Astrocyte of the hippocampus (primary cell): ENCODE measurements around the gene KIAA1755.
A peak's percentile ranks its signal among the peaks of the same experiment; 100 is the strongest.

ENCODE experiments used
- DNase-seq: peaks from one replicate; pipeline ENCODE4 v3.0.0; 2011; ENCODE audit warnings: low read depth, low spot score

KIAA1755 gene

DNA sequence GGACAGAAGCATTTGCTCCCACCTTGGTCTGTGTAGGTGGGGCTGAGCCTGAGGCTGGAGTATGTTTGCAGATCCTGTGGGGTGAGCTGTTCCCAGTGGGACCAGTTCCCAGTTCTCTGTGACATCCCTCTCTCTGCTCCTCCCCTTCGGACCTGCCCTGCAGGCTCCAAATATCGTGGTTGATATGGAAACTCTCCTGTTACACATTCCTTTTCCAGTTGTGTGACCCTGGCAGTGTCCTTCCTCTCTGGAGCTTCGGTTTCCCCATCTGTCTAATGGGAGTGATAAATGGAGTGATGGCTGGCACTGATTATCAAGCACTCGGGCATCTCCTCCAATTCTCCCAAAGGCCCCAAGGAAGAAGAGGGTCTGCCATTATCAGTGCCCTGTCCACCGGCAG is 79.8 kb downstream of the KIAA1755 start:
- no peak for DNase-seq

DNA sequence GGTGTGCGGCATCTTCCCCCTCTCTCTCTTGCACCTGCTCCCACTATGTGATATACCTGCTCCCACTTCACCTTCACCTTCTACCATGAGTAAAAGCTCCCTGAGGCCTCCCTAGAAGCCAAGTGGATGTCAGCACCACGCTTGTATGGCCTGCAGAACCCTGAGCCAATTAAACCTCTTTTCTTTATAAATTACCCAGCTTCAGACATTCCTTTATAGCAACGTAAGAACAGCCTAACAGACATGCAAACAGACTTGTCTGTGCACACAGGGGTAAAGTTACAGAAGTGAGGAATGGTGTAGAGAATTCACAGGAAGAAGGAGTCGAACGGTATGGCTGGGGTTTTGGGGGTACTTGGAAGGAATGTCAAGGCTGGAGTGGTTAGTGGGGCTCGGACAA is 80.7 kb downstream of the KIAA1755 start:
- DNase-seq: no peak

DNA sequence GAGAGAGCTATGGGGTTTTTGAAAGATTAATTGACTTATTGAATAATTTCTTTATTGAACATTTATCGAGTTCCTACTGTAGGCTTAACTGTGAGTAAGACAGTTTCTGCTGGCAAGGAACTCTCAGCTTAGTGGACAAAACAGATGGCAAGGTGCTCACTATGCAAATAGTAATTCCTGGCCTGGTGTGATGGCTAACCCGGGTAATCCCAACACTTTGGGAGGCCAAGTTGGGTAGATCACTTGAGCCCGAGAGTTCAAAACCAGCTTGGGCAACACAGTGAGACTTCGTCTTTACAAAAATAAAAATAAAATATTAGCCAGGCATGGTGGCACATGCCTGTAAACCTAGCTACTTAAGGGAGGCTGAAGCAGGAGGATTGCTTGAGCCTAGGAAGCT is 82.0 kb downstream of the KIAA1755 start:
- no peak for DNase-seq

DNA sequence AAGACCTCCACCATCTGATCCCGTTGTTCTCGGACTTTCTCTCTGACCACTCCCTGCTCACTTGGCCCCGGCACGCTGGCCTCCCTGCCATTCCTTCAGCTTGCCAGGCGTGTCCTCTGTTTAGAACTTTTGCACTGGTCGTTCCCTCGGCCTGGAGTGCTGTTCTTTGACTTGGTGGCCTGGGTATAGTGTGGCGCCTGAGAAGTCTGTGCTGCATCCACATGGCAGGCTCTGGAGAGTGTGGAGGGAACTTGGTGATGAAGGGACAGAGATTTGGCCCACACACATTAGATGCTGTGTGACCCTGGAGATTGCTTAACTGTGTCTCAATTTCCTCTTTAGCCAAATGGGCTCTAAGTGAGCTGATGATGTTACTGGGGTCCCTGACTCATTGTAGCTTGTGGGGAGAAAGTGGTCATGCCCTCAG is 82.5 kb downstream of the KIAA1755 start:
- DNase-seq: no peak

- no peak for DNase-seq
Measured at GRCh38 chr20:38177201-38177600, 83.3 kb downstream of the KIAA1755 start.

DNA sequence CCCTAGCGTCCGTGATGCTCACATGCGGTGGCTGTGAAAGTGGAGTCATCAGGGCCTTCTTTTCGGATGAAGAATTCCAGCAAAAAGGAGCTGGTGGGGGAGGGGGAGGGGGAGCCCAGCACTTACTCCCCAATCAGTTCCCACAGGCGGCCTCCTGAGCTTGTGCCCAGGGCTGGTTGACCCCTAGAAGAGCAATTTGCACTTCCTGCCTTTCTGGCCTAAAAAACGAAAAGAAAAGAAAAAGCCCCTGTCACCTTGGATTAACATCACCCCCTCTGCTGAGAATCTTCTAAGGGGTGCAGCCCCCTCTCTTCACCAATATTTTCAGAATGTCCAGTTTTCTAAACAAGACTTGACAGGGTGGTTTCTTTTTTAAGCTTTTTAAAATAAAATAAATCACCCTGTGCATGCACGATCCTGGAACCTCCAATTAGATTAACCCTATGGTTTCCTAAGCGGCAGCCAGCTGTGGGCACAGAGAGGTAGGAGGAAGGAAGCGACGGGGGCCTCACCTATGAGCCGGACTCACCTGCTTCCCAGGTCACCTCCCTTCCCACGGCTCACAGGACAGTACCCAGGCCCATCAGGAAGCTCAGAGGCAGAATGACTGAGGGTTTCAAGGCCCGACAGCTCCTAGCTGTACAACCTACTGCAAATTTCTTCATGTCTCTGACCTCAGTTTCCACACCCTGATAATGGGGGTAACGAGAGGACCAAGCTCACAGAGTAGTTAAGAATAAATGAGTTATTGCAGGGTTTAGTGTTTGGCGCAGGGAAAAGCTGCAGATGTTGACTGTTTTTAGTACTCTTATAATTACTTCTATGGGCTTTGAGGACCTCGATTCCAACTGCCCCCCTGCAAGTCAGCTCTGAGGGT is 85.0 kb downstream of the KIAA1755 start:
- no peak for DNase-seq

GRCh38 chr20:38173237-38174156 is 87.0 kb downstream of the KIAA1755 start:
- DNase-seq: peak; percentile 92

DNA sequence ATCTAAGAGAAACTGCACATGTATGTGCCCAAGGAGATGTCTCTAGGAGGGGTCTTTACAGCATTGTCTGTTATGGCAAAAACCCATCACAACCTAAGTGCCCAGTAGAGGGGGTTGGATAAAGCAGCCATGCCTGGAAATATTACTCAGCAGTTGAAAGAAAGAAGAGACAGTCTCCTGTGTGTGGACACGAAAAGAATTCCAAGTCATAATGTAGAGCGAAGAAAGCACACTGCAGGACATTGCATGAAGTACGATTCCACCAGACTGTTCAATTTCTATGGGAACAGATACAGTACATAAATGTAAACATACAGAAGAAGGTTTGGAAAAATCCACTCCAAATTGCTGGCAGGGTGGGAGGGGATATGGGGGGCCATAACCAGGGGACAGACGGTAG is 88.1 kb downstream of the KIAA1755 start:
- DNase-seq: peak; percentile 55

GRCh38 chr20:38171675-38172043 is 88.9 kb downstream of the KIAA1755 start:
- DNase-seq: no peak

GRCh38 chr20:38170826-38171674 is 89.5 kb downstream of the KIAA1755 start:
- DNase-seq: no peak

DNA sequence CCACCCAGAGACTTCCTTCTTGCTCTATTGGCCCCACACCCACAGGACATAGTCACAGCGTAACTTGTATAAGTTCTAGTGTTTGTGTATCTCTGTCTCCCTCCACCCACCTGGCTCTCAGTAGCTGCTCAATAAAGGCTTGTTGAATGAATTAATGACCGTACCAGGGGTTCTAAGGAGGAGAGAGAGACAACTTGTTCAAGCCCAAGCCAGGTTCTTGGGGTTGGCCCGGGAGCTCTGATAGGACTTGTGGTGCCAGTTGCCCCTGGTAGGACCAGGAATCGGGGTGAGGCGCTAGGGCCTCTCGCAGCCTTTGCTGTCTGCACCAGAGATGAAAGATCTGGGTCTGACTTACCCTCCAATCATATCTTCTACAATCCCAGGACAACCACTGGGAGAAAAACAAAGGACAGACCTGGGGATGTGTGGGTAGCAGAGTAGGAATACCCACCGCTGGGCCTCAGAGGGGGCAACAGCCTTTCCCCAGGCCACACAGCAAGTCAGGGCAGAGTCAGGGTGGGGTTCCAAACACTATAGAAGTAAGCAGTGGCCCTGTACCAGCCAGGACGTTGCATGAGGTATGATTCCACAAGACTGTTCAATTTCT is 90.2 kb downstream of the KIAA1755 start:
- DNase-seq: no peak

DNA sequence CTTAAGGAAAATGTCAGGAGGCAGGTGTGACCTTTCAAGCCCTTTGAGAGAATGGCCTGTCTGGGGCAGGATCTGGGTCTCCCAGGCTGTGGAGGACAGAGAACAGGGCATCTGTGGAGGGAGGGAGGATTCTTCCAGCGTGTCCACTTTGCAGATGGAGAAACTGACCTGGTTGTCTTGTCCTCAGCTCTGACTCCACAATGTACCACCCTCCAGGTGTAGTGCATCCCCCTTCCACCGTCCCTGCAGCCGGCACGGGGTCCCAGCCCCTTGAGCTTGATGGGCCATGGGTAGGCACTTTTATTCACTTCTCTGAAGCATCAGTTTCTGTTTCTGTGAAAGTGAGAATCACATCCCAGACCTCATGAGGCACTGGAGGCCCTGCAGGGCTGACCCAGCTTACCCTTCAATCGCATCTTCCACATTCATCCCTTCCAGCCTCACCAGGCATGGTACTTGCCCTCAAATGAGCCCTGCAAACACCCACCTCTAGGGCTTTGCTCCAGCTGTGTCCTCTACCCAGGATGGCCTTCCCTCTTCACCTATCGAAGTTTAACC is 90.8 kb downstream of the KIAA1755 start:
- DNase-seq: no peak

DNA sequence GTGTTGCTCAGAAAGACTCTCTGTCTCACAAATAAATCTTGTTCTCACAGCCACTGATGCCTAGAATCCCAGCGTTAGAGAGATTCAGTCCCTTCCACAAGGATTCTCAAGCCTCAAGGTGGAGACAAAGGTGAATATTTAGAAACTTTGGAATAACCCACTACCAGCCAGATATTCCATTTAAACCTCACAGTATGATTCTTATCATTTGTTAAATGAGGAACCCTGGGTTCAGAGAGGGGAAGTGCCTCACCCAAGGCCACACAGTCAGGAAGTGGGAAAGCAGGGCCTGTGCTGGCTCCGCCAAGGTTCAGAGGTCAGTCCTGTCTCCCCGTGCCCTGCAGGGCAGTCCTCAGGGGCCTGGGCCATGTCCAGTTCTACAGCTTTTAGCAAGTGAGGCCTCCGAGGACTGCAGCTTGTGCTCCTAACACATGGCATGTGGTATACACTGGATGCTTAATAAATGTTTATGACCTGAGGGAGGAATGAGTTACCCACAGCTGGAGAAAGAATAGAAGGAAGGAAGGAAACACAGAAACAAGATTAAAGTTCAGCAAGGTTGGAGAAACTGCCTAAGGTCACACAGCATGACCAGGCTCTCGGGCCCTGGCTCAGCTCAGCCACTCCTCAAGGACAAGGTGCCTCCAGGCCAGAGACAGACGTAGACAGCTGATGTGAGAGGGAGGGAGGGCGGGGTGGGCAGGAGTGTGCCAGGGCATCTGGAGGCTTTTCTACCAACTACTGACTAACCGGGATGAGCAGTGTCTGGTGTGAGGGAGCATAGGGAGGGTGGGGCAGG is 91.5 kb downstream of the KIAA1755 start:
- no peak for DNase-seq

- DNase-seq: peak; percentile 93
Measured at GRCh38 chr20:38167851-38168760, 92.4 kb downstream of the KIAA1755 start.

DNA sequence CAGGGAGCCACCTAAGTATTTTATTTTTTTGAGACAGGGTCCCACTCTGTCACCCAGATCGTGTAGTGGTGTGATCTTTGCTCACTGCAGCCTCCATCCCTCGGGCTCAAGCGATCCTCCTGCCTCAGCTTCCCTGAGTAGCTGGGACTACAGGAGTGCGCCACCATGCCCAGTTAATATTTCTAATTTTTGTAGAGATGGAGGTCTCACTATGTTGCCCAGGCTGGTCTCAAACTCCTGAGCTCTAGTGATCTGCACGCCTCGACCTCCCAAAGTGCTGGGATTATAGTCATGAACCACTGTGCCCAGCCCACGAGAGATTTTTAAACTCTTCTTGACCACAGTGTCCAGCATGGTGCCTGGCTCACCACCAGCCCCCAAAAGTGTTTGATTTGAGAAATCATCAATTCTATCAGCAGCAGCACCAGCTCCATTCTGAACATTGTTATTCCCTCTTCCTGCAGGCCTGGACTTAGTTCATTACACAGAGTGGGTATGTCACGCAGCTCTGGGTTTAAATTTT is 93.1 kb downstream of the KIAA1755 start:
- DNase-seq: no peak

- DNase-seq: no peak
Measured at GRCh38 chr20:38166703-38167233, 93.8 kb downstream of the KIAA1755 start.

- DNase-seq: no peak
Measured at GRCh38 chr20:38165966-38166702, 94.4 kb downstream of the KIAA1755 start.
